Activated CD4-positive, alpha-beta T cell treated with anti-CD3 and anti-CD28 coated beads, Interleukin-2, amount 50 U/mL, for 1 hour (primary cell): ENCODE data around the gene CTNNAL1.
A peak's percentile ranks its signal among the peaks of the same experiment; 100 is the strongest.
"Not testable (repeated sequence)": the region's sequence is repeated elsewhere in the genome, so short reads cannot be mapped to it uniquely, and the experiment has no call there.

Experiments
- DNase-seq: peaks from one replicate; pipeline ENCODE4 v3.0.0-alpha.2; 2020

CTNNAL1 gene

GRCh38 chr9:109012876-109013678, at the start of gene CTNNAL1:
TSS of gene CTNNAL1 (minus strand) at chr9:109013499. CDS start at chr9:109013442, 57 bp downstream.
- peak; percentile 87 for DNase-seq

GRCh38 chr9:109062543-109062942, 49.2 kb upstream of the CTNNAL1 start:
- no peak for DNase-seq

GRCh38 chr9:109060191-109060590, 46.9 kb upstream of the CTNNAL1 start:
- no peak for DNase-seq

GRCh38 chr9:109053121-109053520, 39.8 kb upstream of the CTNNAL1 start:
- not testable (repeated sequence) for DNase-seq

- no peak for DNase-seq
Observed at GRCh38 chr9:109052416-109052815, 39.1 kb upstream of the CTNNAL1 start.

- no peak for DNase-seq
Observed at GRCh38 chr9:109051733-109052132, 38.4 kb upstream of the CTNNAL1 start.

GRCh38 chr9:109050444-109050843, 37.1 kb upstream of the CTNNAL1 start:
- DNase-seq: no peak

GRCh38 chr9:109048822-109049221, 35.5 kb upstream of the CTNNAL1 start:
- no peak for DNase-seq

GRCh38 chr9:109047259-109047658, 34.0 kb upstream of the CTNNAL1 start:
- DNase-seq: no peak

GRCh38 chr9:109046346-109046745, 33.0 kb upstream of the CTNNAL1 start:
- no peak for DNase-seq

- DNase-seq: no peak
Observed at GRCh38 chr9:109043578-109043977, 30.3 kb upstream of the CTNNAL1 start.

- DNase-seq: no peak
Observed at GRCh38 chr9:109040571-109040970, 27.3 kb upstream of the CTNNAL1 start.

GRCh38 chr9:109039539-109039938, 26.2 kb upstream of the CTNNAL1 start:
- DNase-seq: no peak

- no peak for DNase-seq
Observed at GRCh38 chr9:109037946-109038715, 24.8 kb upstream of the CTNNAL1 start.

GRCh38 chr9:109036744-109037680, 23.7 kb upstream of the CTNNAL1 start:
- no peak for DNase-seq

GRCh38 chr9:109035684-109036423, 22.6 kb upstream of the CTNNAL1 start:
- DNase-seq: no peak

GRCh38 chr9:109033941-109034700, 20.8 kb upstream of the CTNNAL1 start:
- DNase-seq: no peak

GRCh38 chr9:109031241-109031640, 17.9 kb upstream of the CTNNAL1 start:
- DNase-seq: no peak

GRCh38 chr9:109030426-109030825, 17.1 kb upstream of the CTNNAL1 start:
- DNase-seq: no peak

GRCh38 chr9:109028457-109028856, 15.2 kb upstream of the CTNNAL1 start:
- no peak for DNase-seq

GRCh38 chr9:109027176-109027575, 13.9 kb upstream of the CTNNAL1 start:
- no peak for DNase-seq
